ENCODE results near the gene BAG5.

DNA sequence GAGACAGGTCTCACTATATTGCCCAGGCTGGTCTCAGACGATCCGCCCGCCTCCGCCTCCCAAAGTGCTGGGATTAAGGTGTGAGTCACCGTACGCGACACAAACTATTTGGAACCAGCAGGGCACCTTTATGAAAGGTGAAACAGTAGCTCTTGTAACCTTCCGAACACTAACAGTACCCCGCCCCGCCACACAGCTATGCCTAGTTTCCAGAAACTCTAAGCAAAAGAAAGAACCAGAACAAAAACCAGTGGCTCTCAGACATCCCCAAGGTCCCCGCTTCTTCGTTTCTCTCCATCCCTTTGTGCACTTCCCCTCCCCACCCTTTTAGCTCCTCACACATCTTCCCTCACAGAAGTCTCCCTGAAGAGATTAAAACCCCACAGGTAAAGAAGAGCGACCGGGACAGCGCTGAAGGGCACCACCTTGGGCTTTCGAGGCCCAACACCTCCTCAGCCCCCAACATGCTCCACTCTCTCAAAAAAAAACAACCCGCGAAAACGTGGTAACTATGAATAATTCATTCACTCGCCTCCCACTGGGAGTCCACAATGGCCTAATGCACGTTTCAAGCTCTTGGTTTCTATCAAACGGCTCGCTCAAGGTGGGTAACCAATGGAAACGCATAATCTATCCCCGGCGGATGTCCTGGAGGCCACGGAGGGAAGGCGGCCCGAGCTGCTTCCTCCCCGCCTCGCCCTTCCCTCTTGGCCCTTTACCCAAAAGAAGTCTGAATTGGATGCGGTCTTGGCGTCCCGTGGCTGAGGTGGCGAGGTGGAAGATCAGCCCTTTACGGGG is 877 bp downstream of the BAG5 start:
- TF ChIP-seq, protein P1, sequence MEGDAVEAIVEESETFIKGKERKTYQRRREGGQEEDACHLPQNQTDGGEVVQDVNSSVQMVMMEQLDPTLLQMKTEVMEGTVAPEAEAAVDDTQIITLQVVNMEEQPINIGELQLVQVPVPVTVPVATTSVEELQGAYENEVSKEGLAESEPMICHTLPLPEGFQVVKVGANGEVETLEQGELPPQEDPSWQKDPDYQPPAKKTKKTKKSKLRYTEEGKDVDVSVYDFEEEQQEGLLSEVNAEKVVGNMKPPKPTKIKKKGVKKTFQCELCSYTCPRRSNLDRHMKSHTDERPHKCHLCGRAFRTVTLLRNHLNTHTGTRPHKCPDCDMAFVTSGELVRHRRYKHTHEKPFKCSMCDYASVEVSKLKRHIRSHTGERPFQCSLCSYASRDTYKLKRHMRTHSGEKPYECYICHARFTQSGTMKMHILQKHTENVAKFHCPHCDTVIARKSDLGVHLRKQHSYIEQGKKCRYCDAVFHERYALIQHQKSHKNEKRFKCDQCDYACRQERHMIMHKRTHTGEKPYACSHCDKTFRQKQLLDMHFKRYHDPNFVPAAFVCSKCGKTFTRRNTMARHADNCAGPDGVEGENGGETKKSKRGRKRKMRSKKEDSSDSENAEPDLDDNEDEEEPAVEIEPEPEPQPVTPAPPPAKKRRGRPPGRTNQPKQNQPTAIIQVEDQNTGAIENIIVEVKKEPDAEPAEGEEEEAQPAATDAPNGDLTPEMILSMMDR (IDR thresholded peaks at IDR 0.05) = no peak
- no peak for TF ChIP-seq EZH2 (IDR thresholded peaks at IDR 0.05; ENCODE audit: borderline replicate concordance, insufficient read depth, low read depth, low read length, poor library complexity, severe bottlenecking)

Measured in B cell (primary cell).